DOHH2 (cell line): Measurements from ENCODE around the gene UMAD1.

Source experiments
- EZH2phosphoT487 ChIP-seq: fragments of 200-600 bp; sonication (generic); IDR thresholded peaks from 2 replicates; pipeline ENCODE4 v1.6.1; 2017; ENCODE audit warnings: borderline replicate concordance, mild to moderate bottlenecking, antibody characterized with exemption, low read length, moderate library complexity, mixed read lengths
- TF ChIP-seq, protein P1 (sequence below): fragments of 200-600 bp; sonication (generic); IDR thresholded peaks from one replicate; pipeline ENCODE4 v1.5.1; 2014; ENCODE audit warnings: antibody characterized with exemption, mild to moderate bottlenecking, low read depth, low read length; ENCODE audit not compliant: poor library complexity, severe bottlenecking

DNA sequence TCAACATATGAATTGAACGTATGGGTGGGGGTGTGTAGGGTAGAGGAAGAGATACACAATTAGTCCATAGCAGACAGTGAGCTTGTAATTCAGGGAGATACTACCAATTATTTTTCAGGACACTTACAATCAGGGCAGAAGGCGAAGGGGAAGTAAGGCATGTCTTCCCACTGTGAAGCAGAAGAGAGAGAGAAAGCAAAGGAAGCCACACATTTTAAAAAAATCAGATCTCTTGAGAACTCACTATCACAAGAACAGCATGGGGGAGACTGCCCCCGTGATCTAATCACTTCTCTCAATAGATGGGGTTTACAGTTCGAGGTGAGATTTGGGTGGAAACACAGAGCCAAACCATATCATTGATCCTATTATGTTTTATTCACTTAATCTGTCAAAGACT lies 194.2 kb downstream of the UMAD1 start:
- TF ChIP-seq, protein P1, sequence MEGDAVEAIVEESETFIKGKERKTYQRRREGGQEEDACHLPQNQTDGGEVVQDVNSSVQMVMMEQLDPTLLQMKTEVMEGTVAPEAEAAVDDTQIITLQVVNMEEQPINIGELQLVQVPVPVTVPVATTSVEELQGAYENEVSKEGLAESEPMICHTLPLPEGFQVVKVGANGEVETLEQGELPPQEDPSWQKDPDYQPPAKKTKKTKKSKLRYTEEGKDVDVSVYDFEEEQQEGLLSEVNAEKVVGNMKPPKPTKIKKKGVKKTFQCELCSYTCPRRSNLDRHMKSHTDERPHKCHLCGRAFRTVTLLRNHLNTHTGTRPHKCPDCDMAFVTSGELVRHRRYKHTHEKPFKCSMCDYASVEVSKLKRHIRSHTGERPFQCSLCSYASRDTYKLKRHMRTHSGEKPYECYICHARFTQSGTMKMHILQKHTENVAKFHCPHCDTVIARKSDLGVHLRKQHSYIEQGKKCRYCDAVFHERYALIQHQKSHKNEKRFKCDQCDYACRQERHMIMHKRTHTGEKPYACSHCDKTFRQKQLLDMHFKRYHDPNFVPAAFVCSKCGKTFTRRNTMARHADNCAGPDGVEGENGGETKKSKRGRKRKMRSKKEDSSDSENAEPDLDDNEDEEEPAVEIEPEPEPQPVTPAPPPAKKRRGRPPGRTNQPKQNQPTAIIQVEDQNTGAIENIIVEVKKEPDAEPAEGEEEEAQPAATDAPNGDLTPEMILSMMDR, result no peak
- TF ChIP-seq EZH2phosphoT487, result no peak
